Activated T-helper 1 cell treated with Interleukin-2 at 50 U/mL for 16 hours (primary cell): ENCODE data around the gene TRIP6.

Source experiments
- DNase-seq: peaks from one replicate; pipeline ENCODE4 v3.0.0-alpha.2; 2020; ENCODE audit warnings: low read depth

The TRIP6 gene, protein sequence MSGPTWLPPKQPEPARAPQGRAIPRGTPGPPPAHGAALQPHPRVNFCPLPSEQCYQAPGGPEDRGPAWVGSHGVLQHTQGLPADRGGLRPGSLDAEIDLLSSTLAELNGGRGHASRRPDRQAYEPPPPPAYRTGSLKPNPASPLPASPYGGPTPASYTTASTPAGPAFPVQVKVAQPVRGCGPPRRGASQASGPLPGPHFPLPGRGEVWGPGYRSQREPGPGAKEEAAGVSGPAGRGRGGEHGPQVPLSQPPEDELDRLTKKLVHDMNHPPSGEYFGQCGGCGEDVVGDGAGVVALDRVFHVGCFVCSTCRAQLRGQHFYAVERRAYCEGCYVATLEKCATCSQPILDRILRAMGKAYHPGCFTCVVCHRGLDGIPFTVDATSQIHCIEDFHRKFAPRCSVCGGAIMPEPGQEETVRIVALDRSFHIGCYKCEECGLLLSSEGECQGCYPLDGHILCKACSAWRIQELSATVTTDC

GRCh38 chr7:100867040-100867775 is at the start of gene TRIP6:
Gene TRIP6 (plus strand): TSS chr7:100867387. CDS start chr7:100867498, 111 bp downstream.
- peak; percentile 18 for DNase-seq

GRCh38 chr7:100818366-100818765 is 48.8 kb upstream of the TRIP6 start:
- DNase-seq: no peak

GRCh38 chr7:100818825-100819224 is 48.4 kb upstream of the TRIP6 start:
- DNase-seq: no peak

DNA sequence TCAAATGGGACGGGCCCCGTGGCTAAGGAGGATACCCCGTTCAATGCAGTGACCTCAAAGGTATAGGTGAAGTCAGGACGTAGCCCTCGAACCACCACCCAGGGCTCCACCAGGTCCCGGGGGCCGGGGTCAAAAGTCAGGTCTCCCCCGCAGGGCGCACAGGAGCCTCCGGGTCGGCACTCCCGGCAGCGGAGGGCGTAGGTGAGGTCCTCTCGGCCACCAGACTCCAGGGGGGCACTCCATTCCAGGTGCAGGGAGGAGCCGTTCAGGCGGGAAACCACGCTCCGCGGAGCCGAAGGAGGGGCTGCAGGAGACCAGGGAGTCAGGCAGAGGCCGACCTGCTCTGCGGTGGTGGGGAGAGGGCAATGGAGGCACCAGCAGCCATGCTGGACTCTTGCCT is 47.6 kb upstream of the TRIP6 start:
- no peak for DNase-seq

GRCh38 chr7:100822236-100823139 is 44.7 kb upstream of the TRIP6 start:
- DNase-seq: no peak

DNA sequence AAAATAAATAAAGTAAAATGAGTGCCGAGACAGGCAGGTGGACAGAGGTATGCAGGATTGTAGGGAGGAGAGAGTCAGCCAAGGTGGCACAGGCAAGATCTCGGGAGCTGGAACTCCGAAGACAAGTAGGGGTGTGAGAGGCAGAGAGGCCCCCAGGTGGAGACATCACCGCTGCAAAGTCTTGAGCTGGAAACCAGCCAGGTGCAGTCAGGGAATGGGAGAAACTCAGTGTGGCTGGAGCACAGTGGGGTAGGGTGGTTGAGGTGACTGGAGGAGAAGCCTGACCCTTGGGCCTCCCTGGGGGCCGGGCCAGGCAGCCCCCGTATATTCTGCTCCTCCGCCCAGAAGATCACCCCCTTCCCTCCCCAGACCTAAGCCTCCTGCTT is 44.1 kb upstream of the TRIP6 start:
- no peak for DNase-seq

DNA sequence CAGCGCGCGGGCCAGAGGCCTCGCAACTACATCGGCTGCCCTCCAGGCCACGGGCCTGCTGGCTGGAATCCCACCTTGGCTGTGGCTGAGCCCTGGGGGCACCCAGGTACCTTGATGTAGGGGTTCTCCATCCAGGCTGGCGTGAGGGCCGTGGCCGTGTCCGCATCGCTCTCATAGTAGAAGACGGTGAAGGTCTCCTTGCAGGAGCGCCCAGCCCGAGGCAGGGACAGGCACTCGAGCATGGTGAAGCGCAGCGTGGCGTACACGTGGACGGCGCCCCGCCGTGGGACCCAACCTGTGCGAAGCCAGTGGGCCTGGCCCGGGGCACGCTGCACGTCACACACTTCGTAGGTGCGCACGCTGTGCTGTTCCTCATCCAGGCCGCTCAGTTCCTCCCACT is 43.7 kb upstream of the TRIP6 start:
- no peak for DNase-seq

- no peak for DNase-seq
Measured at GRCh38 chr7:100824499-100825214, 42.5 kb upstream of the TRIP6 start.

DNA sequence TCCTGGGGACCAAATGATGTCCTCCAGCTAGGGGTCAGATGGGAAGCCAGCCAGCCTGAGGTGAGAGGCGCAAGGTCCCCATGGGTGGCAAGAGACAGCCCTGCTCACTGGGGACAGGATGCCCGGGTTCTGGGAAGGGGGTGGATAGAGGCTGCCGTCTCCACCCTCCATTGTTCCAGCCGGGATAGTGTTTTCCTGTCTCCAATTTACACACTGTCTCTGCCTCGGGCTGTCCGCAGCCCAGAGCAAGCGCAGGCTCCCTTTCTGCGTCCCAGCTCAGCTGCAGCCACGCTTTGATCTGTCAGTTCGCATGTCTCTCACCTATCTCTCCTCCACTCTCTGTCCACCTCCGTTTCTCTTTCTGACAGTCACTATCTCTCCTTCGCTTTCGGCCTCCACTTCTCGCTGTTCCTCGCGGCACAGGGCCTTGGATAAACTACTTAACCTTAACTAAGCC is 41.9 kb upstream of the TRIP6 start:
- DNase-seq: no peak

- no peak for DNase-seq
Measured at GRCh38 chr7:100825751-100826513, 41.3 kb upstream of the TRIP6 start.

DNA sequence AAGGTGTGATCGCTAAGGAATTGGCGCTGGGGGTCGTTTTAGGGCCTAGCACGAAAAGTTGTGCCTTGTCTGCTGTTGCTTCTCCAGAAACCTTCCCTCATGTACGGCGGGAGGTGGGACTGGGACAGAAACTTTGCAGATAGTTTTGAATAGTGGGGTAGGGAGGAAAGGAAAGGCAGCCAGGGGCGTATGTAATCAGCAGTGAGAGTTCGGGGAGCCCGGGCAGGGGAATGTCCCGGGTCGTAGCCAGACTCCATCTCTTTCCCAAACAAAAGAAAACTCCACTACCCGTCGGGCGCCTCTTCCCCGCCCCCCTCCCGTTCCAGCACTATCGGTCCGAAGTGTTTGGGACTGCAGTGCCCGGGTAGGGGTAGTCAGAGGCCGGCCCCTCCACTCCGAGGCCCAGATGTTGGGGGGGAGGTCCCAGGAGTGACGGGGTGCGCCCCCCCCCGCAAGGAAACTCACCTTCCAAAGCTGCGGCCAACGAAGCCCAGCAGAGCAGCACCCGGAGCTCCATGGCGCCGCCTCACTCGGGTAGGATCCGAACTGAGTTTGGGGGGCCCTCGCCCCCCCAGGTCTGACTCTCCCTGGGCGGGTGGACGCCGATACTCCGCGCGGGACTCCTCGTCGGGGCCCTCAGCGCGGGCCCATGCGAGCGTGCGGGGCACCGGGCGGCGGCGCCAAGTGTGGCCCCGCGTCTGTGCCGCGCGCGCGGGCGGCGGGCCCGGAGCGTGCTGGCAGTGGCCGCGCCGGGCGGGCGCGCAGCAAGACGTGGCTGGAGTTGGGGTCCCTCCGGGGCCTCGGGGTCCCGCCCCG is 40.5 kb upstream of the TRIP6 start:
- no peak for DNase-seq

GRCh38 chr7:100827330-100828226 is 39.6 kb upstream of the TRIP6 start, which contains the start of gene EPHB4:
Gene EPHB4 (minus strand): TSS chr7:100827523. CDS start chr7:100827030, 493 bp downstream.
- no peak for DNase-seq

DNA sequence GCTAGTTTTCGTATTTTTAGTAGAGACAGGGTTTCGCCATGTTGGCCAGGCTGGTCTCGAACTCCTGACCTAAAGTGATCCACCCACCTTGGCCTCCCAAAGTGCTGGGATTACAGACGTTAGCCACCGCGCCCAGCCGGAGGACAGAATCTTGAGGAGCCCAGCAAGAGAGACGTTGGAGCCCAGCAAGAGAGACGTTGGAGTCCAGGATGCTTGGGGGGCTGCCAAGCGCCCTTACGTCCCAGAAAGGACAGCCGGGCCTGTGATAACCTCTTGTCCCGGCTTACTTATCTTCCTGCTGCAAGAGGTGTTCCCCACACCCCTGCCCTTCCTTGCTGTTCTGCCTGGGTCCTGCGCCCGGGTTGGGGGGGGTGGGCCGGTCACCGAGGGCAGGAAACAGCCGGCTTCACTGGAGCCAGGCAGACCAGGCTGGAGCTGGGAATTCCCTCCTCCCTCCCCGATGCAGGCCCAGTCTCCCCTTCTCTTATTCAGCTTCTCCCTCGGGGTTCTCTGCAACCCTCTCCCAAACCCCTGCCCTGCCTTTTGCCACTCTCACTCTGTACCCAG is 38.0 kb upstream of the TRIP6 start:
- DNase-seq: no peak

DNA sequence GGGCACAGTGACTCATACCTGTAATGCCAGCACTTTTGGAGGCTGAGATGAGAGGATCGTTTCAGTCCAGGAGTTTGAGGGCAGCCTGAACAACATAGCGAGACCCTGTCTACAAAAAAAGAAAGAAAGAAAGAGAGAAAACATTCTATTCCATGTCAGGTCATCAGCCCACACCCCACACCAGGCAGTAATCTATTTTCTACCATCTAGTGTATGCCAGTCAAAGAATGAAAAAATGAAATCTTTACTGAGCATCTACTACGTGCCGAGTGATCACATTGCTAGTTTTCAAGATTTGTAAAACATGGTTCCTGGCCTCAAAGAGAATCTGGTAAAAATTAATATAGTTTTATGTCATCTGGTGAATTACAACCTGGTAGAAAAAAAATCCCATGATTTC is 36.8 kb upstream of the TRIP6 start:
- DNase-seq: no peak

- DNase-seq: no peak
Measured at GRCh38 chr7:100832281-100832633, 34.9 kb upstream of the TRIP6 start.

- no peak for DNase-seq
Measured at GRCh38 chr7:100835903-100836811, 31.0 kb upstream of the TRIP6 start.

DNA sequence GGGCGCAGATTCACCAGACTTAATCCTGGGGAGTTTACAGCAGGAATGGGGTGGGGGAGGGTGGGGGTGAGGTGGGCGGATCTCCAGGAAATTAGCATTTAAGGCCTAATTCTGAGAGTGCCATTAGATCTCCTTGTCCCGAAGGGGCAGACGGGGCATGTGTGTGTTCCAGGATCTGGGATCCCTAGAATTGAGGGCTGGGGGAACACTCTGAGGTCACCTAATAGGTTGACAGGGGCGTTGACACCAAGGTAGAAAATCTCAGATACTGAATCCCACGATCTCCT is 30.4 kb upstream of the TRIP6 start:
- DNase-seq: no peak
